PFSK-1 (cell line): ENCODE results near the gene DTX3L.

Source experiments
- POLR2AphosphoS5 ChIP-seq: IDR thresholded peaks from 2 replicates; pipeline ENCODE4 v1.6.1; 2012; ENCODE audit warnings: low read depth, mild to moderate bottlenecking, control low read depth, low read length, moderate library complexity
- SIN3A ChIP-seq: IDR thresholded peaks from 2 replicates; pipeline ENCODE4 v1.6.1; 2012; ENCODE audit warnings: mild to moderate bottlenecking, low read length, moderate library complexity, borderline replicate concordance; ENCODE audit not compliant: insufficient read depth
- TF ChIP-seq, protein P1 (sequence below), 2 experiments: IDR thresholded peaks; 2 replicates each; pipeline versions ENCODE4 v1.6.1 to v1.8.0; 2011 to 2012; ENCODE audit warnings: low read depth in 2 of 2, low read length in 2 of 2, control low read depth in 1 of 2, inconsistent platforms in 1 of 2, mild to moderate bottlenecking in 1 of 2, moderate library complexity in 1 of 2; ENCODE audit not compliant: insufficient read depth in 1 of 2

- TF ChIP-seq, protein P1, sequence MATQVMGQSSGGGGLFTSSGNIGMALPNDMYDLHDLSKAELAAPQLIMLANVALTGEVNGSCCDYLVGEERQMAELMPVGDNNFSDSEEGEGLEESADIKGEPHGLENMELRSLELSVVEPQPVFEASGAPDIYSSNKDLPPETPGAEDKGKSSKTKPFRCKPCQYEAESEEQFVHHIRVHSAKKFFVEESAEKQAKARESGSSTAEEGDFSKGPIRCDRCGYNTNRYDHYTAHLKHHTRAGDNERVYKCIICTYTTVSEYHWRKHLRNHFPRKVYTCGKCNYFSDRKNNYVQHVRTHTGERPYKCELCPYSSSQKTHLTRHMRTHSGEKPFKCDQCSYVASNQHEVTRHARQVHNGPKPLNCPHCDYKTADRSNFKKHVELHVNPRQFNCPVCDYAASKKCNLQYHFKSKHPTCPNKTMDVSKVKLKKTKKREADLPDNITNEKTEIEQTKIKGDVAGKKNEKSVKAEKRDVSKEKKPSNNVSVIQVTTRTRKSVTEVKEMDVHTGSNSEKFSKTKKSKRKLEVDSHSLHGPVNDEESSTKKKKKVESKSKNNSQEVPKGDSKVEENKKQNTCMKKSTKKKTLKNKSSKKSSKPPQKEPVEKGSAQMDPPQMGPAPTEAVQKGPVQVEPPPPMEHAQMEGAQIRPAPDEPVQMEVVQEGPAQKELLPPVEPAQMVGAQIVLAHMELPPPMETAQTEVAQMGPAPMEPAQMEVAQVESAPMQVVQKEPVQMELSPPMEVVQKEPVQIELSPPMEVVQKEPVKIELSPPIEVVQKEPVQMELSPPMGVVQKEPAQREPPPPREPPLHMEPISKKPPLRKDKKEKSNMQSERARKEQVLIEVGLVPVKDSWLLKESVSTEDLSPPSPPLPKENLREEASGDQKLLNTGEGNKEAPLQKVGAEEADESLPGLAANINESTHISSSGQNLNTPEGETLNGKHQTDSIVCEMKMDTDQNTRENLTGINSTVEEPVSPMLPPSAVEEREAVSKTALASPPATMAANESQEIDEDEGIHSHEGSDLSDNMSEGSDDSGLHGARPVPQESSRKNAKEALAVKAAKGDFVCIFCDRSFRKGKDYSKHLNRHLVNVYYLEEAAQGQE (IDR thresholded peaks at IDR 0.05; ENCODE audit: insufficient read depth in 1 of 2, low read depth in 2 of 2, low read length in 2 of 2), result no peak
- TF ChIP-seq SIN3A (no peak), POLR2AphosphoS5 (no peak)
Observed at GRCh38 chr3:122559906-122560305, 4.2 kb upstream of the DTX3L start.
